B cell (primary cell): ENCODE data around the gene ADH6. TPM values are rescaled to one million over a fixed set of nuclear protein-coding genes. Genes with fewer than 3 reads are reported as not detected.

Source experiments
- ATAC-seq: fragments of 200-7000 bp; cut with Tn5 transposase; one replicate; pipeline ENCODE4 v1.10.0; 2021; ENCODE audit warnings: low read depth, mild to moderate bottlenecking, moderate number of reproducible peaks, moderate library complexity
- CTCF ChIA-PET: fragments of 350-600 bp; sonication (Branson Sonifier 250); formaldehyde crosslinking; loops from one replicate; lab custom pipeline; 2021; ENCODE audit warnings: antibody characterized with exemption, inconsistent platforms; lab: Charles Lee
- POLR2A ChIA-PET: fragments of 350-600 bp; sonication (Branson Sonifier 250); formaldehyde crosslinking; loops from one replicate; lab custom pipeline; 2021; ENCODE audit warnings: antibody characterized with exemption; lab: Charles Lee
- DNase-seq: peaks from one replicate; pipeline ENCODE4 v3.0.0; 2013
- H2AFZ ChIP-seq: 2 replicates; pipeline ENCODE4 v1.6.1; 2012; ENCODE audit warnings: mild to moderate bottlenecking, low read depth, low read length; ENCODE audit not compliant: insufficient read depth, poor library complexity, severe bottlenecking
- H3K27ac ChIP-seq, 2 donors: 1 replicate in 1 of 2; 2 replicates in 1 of 2; pipeline ENCODE4 v1.5.1; 2012 to 2013; ENCODE audit warnings: low read length in 2 of 2, mild to moderate bottlenecking in 2 of 2, moderate library complexity in 1 of 2
- H3K27me3 ChIP-seq, 4 experiments: fragments of 200-600 bp in 1 of 4; sonication (generic) in 1 of 4; replicated peaks in 1 of 4; 1 replicate in 2 of 4; 2 replicates in 2 of 4; pipeline versions ENCODE4 v1.6.1 to v1.7.0; 2013 to 2016; ENCODE audit warnings: low read length in 3 of 4, mild to moderate bottlenecking in 2 of 4, mixed read lengths in 1 of 4, moderate library complexity in 1 of 4; ENCODE audit not compliant: insufficient read depth in 4 of 4, control insufficient read depth in 3 of 4; ENCODE audit errors: control extremely low read depth in 1 of 4
- H3K36me3 ChIP-seq, 2 experiments: replicated peaks in 1 of 2; 1 replicate in 1 of 2; 2 replicates in 1 of 2; pipeline versions ENCODE4 v1.6.1 to v1.7.1; 2013; ENCODE audit warnings: low read length in 1 of 2; ENCODE audit not compliant: insufficient read depth in 2 of 2, control insufficient read depth in 1 of 2; ENCODE audit errors: control extremely low read depth in 1 of 2, extremely low read depth in 1 of 2
- H3K4me1 ChIP-seq, 2 donors: fragments of 200-600 bp in 1 of 2; sonication (generic) in 1 of 2; 1 replicate in 1 of 2; 2 replicates in 1 of 2; pipeline versions ENCODE4 v1.5.1 to v1.6.1; 2013 to 2017; ENCODE audit warnings: low read length in 2 of 2; ENCODE audit not compliant: control insufficient read depth in 2 of 2, insufficient read depth in 2 of 2
- H3K4me2 ChIP-seq: replicated peaks from 2 replicates; pipeline ENCODE3; 2012; ENCODE audit warnings: mild to moderate bottlenecking, low read depth, low read length; ENCODE audit not compliant: poor library complexity, severe bottlenecking
- H3K4me3 ChIP-seq, 5 experiments: fragments of 200-600 bp in 1 of 5; sonication (generic) in 1 of 5; 1 replicate in 3 of 5; 2 replicates in 2 of 5; pipeline versions ENCODE4 v1.5.1 to v1.7.0; 2011 to 2016; ENCODE audit warnings: low read length in 4 of 5, mild to moderate bottlenecking in 4 of 5, low read depth in 2 of 5, control low read depth in 1 of 5, moderate library complexity in 1 of 5; ENCODE audit not compliant: insufficient read depth in 1 of 5; ENCODE audit errors: control extremely low read depth in 1 of 5, extremely low read depth in 1 of 5
- H3K79me2 ChIP-seq: fragments of 200-600 bp; sonication (generic); one replicate; pipeline ENCODE4 v1.6.0; 2016; ENCODE audit warnings: low read length; ENCODE audit not compliant: control insufficient read depth, insufficient read depth
- H3K9ac ChIP-seq: fragments of 200-600 bp; sonication (generic); 2 replicates; pipeline ENCODE4 v1.6.1; 2017; ENCODE audit warnings: mild to moderate bottlenecking, low read length, moderate library complexity
- H3K9me3 ChIP-seq, 3 donors: one replicate each; pipeline versions ENCODE4 v1.6.1 to v1.7.1; 2013; ENCODE audit warnings: low read length in 2 of 3; ENCODE audit not compliant: control insufficient read depth in 2 of 3, insufficient read depth in 1 of 3; ENCODE audit errors: control extremely low read depth in 1 of 3
- H4K20me1 ChIP-seq: 2 replicates; pipeline ENCODE4 v1.6.0; 2012; ENCODE audit warnings: mild to moderate bottlenecking, low read length; ENCODE audit not compliant: insufficient read depth, control insufficient read depth, poor library complexity, severe bottlenecking
- H3K27ac Mint-ChIP-seq: one replicate; pipeline ENCODE4 v1.8.0; 2021; ENCODE audit warnings: mixed read lengths
- H3K27me3 Mint-ChIP-seq: one replicate; pipeline ENCODE4 v1.8.0; 2021; ENCODE audit warnings: mixed read lengths
- H3K4me1 Mint-ChIP-seq: one replicate; pipeline ENCODE4 v1.8.0; 2021; ENCODE audit warnings: mixed read lengths
- H3K4me3 Mint-ChIP-seq: one replicate; pipeline ENCODE4 v1.8.0; 2021; ENCODE audit warnings: mixed read lengths
- H3K9me3 Mint-ChIP-seq: one replicate; pipeline ENCODE4 v1.8.0; 2022; ENCODE audit warnings: mixed read lengths; ENCODE audit not compliant: insufficient read depth
- CTCF ChIP-seq: fragments of 200-600 bp; IDR thresholded peaks from one replicate; pipeline ENCODE4 v1.8.0; 2022; ENCODE audit warnings: antibody characterized with exemption, mild to moderate bottlenecking
- EZH2 ChIP-seq: IDR thresholded peaks from 2 replicates; pipeline ENCODE4 v1.6.1; 2012; ENCODE audit warnings: borderline replicate concordance, low read depth, mild to moderate bottlenecking, moderate library complexity, low read length; ENCODE audit not compliant: insufficient read depth, poor library complexity, severe bottlenecking
- WGBS: methylation state at CpG from one replicate; pipeline ENCODE4 v1.1.5; 2013; ENCODE audit warnings: missing lambda C conversion rate; ENCODE audit not compliant: insufficient coverage; 5-methylcytosine and 5-hydroxymethylcytosine counted together
- intact Hi-C: fragments of 100-400 bp; cut with micrococcal nuclease; formaldehyde crosslinking; loops from one replicate; pipeline ENCODE4 v1.10.0; 2022
- polyA plus RNA-seq: library from polyadenylated mRNA; depleted of rRNA; stranded (reverse); fragments of >200 nt; gene quantifications from 2 replicates; pipeline ENCODE4 v1.2.3, GENCODE V29; 2012
- total RNA-seq, 2 donors: library from RNA; stranded (reverse); fragments of 120-200 nt in 1 of 2; gene quantifications; 1 replicate in 1 of 2; 2 replicates in 1 of 2; pipeline versions ENCODE4 v1.2.3 to v1.2.4, GENCODE V29; 2013 to 2022

ADH6 gene
- total and polyA plus RNA-seq, 2 donors (not counting 1 experiment from before 2014, with no cell fraction given), result not detected

GRCh38 chr4:99165978-99166377, 53.1 kb downstream of the ADH6 start:
- no peaks in the 10 kb centered on the region for H3K79me2 ChIP-seq
- 78% methylated on average over 1 of the region's 1 CpG for WGBS
- no peaks in the 10 kb centered on the region for H3K9me3 ChIP-seq
- Mint-ChIP-seq H3K27ac (no peak overlapping the region), H3K4me3 (no peak overlapping the region), H3K4me1 (no peaks in the 10 kb centered on the region), H3K27me3 (no peaks in the 10 kb centered on the region), H3K9me3 (peaks cover 4% of the 10 kb centered on the region)
- DNase-seq (no peak), ATAC-seq (no peak)
- POLR2A ChIA-PET, result no interaction called here
- CTCF ChIA-PET, result no interaction called here
- TF ChIP-seq CTCF, result no peak
- no peak for TF ChIP-seq EZH2
- no peaks in the 10 kb centered on the region for H4K20me1 ChIP-seq
- no peak overlapping the region for H3K4me3 ChIP-seq
- H3K9ac ChIP-seq, result no peak overlapping the region
- intact Hi-C loops, result no loop called here
- no peak overlapping the region for H3K4me2 ChIP-seq
- H3K4me1 ChIP-seq, result no peaks in the 10 kb centered on the region
- H3K27me3 ChIP-seq, result no peaks in the 10 kb centered on the region
- H3K36me3 ChIP-seq, result no peaks in the 10 kb centered on the region
- H2AFZ ChIP-seq, result no peak overlapping the region
- no peak overlapping the region for H3K27ac ChIP-seq

GRCh38 chr4:99161373-99162099, 57.5 kb downstream of the ADH6 start:
- no peaks in the 10 kb centered on the region for H3K4me1 Mint-ChIP-seq
- H3K4me1 ChIP-seq, result no peaks in the 10 kb centered on the region
- no peak overlapping the region for H3K9ac ChIP-seq
- POLR2A ChIA-PET, result no interaction called here
- no peak overlapping the region for H3K4me2 ChIP-seq
- no peaks in the 10 kb centered on the region for H3K9me3 Mint-ChIP-seq
- H3K4me3 ChIP-seq, result no peak overlapping the region
- no peak overlapping the region for H3K27ac ChIP-seq
- no peak overlapping the region for H3K27ac Mint-ChIP-seq
- H3K4me3 Mint-ChIP-seq, result no peak overlapping the region
- no peaks in the 10 kb centered on the region for H3K27me3 ChIP-seq
- H2AFZ ChIP-seq, result no peak overlapping the region
- TF ChIP-seq CTCF (no peak), EZH2 (no peak)
- intact Hi-C loops, result no loop called here
- CTCF ChIA-PET, result no interaction called here
- H3K9me3 ChIP-seq, result no peaks in the 10 kb centered on the region
- DNase-seq, result no peak
- WGBS, result 100% methylated on average over 2 of the region's 3 CpGs
- no peaks in the 10 kb centered on the region for H4K20me1 ChIP-seq
- ATAC-seq, result no peak
- no peaks in the 10 kb centered on the region for H3K27me3 Mint-ChIP-seq
- H3K79me2 ChIP-seq, result no peaks in the 10 kb centered on the region
- H3K36me3 ChIP-seq, result no peaks in the 10 kb centered on the region
